AG04449 (cell line): ENCODE measurements around the gene ARHGEF11.

Source experiments
- CTCF ChIA-PET: fragments of 350-600 bp; formaldehyde crosslinking; extraction: SDS; loops from one replicate; lab custom pipeline; 2021; ENCODE audit warnings: antibody characterized with exemption; lab: Yijun Ruan, JAX
- POLR2A ChIA-PET: fragments of 400-600, 350-600 bp; formaldehyde crosslinking; extraction: SDS; loops from one replicate; lab custom pipeline; 2020; ENCODE audit warnings: antibody characterized with exemption, inconsistent platforms; lab: Yijun Ruan, JAX
- DNase-seq: peaks from one replicate; pipeline ENCODE4 v3.0.0-alpha.2; 2010; ENCODE audit warnings: low read depth, low spot score
- H3K4me3 ChIP-seq: 2 replicates; pipeline ENCODE4 v1.5.1; 2011; ENCODE audit warnings: low read depth, mild to moderate bottlenecking, control low read depth, low read length
- CTCF ChIP-seq: IDR thresholded peaks from one replicate; pipeline ENCODE4 v1.5.1; 2011; ENCODE audit warnings: mild to moderate bottlenecking, moderate library complexity, low read length, control low read depth, inconsistent platforms; ENCODE audit not compliant: insufficient read depth; ENCODE audit errors: missing control alignments

The ARHGEF11 gene

GRCh38 chr1:156911577-156912298 lies 133.8 kb downstream of the ARHGEF11 start:
- ChIA-PET POLR2A (interaction anchor here (1.4 kb wide), 1 partner anchor 15 kb away, joined by 3 read pairs; no protein-coding TSS in a partner anchor), CTCF (interaction anchor here (1.0 to 6.5 kb wide), 8 partner anchors 11 to 252 kb away, joined by 3 to 97 read pairs (median 6); partner anchors contain the start of genes LRRC71, METTL25B and NTRK1)
- DNase-seq: no peak
- no peak for TF ChIP-seq CTCF
- H3K4me3 ChIP-seq: no peak overlapping the region

GRCh38 chr1:156910309-156910782 lies 135.2 kb downstream of the ARHGEF11 start:
- CTCF ChIA-PET: interaction anchor here (1.0 to 6.5 kb wide), 7 partner anchors 13 to 221 kb away, joined by 3 to 97 read pairs (median 4); partner anchors contain the start of gene LRRC71
- peak; percentile 84 for TF ChIP-seq CTCF
- DNase-seq: no peak
- H3K4me3 ChIP-seq: no peak overlapping the region
- POLR2A ChIA-PET: no interaction called here

DNA sequence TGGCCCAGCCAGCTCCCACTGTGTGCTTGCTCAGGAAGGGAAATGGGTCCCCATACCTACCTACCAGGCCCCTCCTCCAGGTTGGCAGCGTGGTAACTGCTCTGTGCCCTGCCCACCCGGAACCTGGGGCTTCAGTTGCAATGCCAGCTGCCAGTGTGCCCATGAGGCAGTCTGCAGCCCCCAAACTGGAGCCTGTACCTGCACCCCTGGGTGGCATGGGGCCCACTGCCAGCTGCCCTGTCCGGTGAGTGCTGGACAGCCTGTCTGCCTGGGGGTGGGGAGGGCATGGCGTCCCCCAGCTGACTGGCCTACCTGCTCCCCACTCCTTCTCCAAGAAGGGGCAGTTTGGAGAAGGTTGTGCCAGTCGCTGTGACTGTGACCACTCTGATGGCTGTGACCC lies 135.9 kb downstream of the ARHGEF11 start:
- ChIA-PET POLR2A (no interaction called here), CTCF (interaction anchor here (0.9 to 6.5 kb wide), 4 partner anchors 13 to 203 kb away, joined by 3 to 97 read pairs (median 8); partner anchors contain the start of genes LRRC71 and NTRK1)
- DNase-seq: no peak
- no peak overlapping the region for H3K4me3 ChIP-seq
- no peak for TF ChIP-seq CTCF

- ChIA-PET POLR2A (no interaction called here), CTCF (interaction anchor here (0.9 to 6.5 kb wide), 3 partner anchors 14 to 48 kb away, joined by 3 to 97 read pairs (median 12); partner anchors contain the start of genes LRRC71 and NTRK1)
- TF ChIP-seq CTCF: no peak
- H3K4me3 ChIP-seq: no peak overlapping the region
- DNase-seq: no peak
Measured at GRCh38 chr1:156908955-156909354, 136.6 kb downstream of the ARHGEF11 start.

GRCh38 chr1:156908541-156908940 lies 137.0 kb downstream of the ARHGEF11 start:
- ChIA-PET CTCF (interaction anchor here (6.5 kb wide), 1 partner anchor 14 kb away, joined by 97 read pairs; the partner anchor contains the start of gene LRRC71), POLR2A (no interaction called here)
- DNase-seq: no peak
- no peak overlapping the region for H3K4me3 ChIP-seq
- TF ChIP-seq CTCF: no peak

DNA sequence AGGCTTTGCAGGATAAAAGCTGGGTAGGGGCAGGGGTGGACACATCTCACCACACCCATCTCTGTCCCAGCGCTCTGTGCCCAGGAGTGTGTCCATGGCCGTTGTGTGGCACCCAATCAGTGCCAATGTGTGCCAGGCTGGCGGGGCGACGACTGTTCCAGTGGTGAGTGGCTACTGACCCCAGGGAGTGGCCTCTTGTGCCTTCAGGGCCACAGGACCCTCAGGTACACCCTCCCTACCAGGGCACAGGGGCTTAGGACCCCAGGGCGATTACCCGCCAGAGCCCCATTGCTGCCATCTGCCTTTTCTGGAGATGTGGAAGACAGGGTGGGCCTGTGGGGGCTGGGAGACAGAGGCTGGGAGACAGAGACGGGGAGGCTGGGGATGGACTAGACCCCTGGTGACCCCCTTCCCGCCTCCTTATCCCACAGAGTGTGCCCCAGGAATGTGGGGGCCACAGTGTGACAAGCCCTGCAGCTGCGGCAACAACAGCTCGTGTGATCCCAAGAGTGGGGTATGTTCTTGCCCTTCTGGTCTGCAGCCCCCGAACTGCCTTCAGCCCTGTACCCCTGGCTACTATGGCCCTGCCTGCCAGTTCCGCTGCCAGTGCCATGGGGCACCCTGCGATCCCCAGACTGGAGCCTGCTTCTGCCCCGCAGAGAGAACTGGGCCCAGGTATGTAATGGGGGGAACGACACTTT lies 139.2 kb downstream of the ARHGEF11 start:
- DNase-seq: no peak
- H3K4me3 ChIP-seq: no peak overlapping the region
- TF ChIP-seq CTCF: no peak
- CTCF ChIA-PET: no interaction called here
- POLR2A ChIA-PET: no interaction called here
